Inflammatory macrophage treated with lipopolysaccharide for 4 hours (primary cell): ENCODE measurements around the gene CLEC3B.

Experiments
- DNase-seq: peaks from one replicate; pipeline ENCODE4 v3.0.0-alpha.2; 2020

CLEC3B gene

DNA sequence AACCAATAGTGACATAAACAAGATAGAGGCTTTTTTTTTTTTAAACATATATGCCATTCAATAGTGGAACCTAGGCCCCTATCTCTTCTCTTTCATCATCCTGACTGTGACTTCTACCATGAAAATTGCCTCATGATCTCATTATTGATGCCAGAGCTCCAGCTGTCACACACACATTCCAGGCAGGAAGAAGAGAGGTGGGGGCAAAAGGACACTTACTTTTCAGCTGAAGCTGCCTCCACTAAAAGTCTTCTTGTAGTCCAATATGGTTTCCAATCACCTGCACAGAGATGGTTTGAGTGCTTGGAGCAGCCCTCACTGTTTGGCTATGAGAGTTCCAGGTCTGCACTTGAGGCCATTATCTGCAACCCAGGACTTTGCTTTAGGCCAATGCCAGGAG lies 45.0 kb downstream of the CLEC3B start:
- no peak for DNase-seq

DNA sequence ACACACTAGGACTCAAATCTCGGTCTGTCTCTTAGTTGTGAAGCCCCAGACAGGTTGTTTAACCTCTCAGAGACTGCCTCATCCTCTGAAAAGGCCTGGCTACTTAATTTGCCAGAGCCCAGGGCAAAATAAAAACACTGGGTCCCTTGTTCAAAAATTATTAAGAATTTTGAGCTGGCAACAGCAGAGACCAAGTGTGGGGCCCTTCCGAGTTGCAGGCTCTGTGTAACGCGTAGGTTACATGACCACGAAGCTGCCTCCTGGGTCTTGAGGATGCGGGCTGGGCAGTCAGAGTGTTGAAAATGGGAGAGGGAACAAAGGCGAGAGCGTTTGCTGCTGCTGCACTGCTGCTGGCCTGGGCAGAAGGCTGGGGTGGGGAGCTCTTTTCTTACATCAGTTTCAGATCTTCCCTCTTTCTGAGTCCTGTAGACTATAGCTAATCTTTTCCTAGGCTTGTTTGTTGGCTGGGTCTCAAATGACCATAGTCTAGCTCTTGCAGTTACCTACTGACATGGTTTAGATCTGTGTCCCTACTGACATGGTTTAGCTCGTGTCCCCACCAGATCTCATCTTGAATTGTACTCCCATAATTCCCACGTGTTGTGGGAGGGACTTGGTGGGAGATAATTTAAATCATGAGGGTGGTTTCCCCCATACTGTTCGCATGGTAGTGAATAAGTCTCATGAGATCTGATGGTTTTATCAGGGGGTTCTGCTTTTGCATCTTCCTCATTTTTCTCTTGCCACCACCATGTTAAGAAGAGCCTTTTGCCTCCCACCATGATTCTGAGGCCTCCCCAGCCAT lies 49.9 kb downstream of the CLEC3B start:
- peak; percentile 86 for DNase-seq

DNA sequence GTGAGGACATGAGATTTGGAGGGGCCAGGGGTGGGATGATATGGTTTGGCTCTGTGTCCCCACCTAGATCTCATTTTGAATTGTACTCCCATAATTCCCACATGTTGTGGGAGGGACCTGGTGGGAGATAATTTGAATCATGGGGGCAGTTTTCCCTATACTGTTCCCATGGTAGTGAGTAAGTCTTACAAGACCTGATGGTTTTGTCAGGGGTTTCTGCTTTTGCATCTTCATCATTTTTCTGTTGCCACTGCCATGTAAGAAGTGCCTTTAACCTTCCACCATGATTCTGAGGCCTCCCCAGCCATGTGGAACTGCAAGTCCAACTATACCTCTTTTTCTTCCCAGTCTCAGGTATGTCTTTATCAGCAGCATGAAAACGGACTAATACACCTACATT lies 52.2 kb downstream of the CLEC3B start:
- peak; percentile 54 for DNase-seq

DNA sequence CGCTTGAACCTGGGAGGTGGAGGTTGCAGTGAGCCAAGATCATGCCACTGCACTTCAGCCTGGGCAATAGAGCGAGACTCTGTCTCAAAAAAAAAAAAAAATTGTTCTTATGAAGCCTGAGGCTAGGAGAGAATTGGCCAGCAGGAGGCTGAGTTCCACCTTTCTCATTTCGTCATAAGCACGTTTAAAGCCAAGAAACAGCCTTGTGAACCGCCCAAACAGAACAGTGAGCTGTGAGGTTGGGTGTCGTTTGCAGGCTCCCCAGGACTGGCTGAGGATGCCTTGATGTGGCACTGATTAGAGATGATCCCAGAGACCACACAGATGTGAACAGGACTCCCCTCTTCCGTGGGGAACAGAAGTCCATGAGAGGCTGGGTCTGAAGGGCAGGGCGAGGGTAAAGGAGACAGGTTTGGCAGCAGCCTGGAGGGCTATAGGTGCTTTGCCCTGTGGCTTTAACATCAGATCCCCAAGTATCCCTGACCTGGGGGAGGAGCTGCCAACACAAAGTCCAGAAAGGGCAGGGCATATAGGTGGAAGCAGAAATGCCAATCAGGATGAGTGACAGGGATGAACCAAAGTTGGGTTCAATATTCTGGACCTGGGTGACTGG lies 52.9 kb downstream of the CLEC3B start:
- no peak for DNase-seq

DNA sequence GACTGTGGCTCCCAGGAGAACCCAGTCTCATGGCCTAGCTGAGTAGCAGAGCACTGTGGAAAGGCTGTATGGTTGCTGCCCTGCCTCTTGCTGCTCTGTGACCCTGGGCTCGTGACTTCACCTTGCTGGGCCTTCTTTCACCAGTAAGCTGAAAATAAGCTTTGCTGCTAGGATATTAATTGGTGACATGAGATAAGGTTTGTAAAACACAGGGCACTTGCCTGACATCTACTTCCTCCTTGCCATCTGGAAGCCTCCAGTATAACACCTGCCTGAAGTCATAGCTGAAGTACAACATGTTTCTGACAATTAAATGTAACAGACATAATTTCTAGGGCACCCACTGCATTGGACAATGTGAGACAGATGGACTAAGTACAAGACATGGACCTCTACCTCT lies 53.6 kb downstream of the CLEC3B start:
- DNase-seq = no peak

DNA sequence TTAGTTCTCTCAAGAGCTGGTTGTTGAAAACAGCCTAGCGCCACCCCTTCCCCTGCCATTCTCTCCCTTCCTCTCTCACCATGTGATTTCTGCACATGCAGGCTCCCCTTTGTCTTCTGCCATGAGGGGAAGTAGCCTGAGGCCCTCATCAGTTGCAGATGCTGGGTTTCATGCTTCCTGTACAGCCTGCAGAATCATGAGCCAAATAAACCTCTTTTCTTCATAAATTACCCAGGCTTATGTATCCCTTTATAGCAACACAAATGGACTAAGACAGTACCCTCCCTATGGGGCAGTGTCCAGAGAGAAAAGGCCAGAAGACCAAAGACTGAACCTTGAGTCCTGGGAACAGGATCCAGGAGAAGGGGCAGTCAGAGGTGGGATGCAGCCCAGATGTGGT lies 54.7 kb downstream of the CLEC3B start:
- no peak for DNase-seq

DNA sequence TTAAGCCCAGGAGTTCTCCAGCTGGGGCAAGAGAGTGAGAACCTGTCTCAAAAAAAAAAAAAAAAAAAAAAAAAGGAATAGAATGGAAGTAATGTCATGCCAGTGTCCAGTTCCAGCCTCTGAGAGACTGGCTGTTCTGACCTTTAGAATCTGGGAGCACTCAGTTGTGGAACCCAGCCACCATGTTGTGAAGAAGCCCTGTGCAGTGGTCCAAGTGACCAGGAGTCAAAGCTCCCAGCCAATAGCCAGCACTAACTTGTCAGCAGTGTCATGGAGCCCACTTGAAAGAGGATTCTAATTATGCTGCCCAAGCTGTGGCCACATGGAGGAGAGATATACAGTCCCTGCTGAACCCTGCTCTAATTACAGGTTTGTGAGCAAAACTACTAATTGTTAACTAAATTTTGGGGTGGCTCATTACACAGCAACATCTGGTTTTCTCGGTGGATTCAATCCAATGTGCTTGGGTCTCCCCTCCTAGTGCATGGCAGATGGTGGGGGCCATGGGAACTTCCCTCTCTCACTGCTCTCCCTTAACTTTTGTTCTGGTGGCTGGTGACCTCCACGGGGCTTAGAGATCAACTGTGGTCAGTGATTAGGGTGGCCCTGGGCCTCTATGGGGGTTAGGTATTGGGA lies 55.5 kb downstream of the CLEC3B start:
- DNase-seq = no peak

DNA sequence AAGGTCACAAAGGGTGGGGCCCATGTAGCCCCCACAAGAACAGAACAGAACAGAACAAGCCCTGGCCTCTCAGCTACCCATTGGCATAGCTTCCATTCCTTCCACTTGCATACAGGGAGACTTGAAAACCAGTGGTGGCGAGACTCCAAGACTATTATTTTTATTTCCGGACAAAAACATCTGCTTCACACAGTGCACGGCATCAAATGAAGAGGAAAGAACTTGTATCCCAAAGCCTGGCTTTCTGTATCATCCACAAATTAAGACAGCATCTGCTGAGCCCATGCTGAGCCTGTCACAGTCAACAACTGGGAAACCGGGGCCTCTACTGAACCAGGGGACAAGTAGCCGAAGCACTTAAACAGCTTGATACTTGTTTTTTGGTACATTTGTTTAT lies 56.0 kb downstream of the CLEC3B start:
- DNase-seq = no peak

DNA sequence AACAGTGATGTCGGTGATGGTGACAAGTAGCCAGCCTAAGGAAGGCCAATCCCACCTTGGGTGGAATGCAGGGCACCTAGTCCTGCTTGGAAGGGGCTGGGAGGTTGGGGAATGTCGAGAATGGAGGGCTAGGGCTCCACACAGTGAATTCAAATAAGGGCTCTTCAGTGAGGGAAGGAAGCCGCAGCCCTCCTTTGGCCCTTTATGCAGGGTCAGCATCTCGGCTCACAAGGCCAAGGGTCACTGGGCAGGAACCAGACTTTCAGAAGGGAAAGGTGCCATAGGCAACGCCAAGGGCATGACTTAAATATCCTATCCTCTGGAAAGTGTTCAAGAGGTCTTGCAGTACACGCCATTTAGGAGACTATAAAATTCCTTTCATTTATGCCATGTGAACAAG lies 56.9 kb downstream of the CLEC3B start:
- no peak for DNase-seq

DNA sequence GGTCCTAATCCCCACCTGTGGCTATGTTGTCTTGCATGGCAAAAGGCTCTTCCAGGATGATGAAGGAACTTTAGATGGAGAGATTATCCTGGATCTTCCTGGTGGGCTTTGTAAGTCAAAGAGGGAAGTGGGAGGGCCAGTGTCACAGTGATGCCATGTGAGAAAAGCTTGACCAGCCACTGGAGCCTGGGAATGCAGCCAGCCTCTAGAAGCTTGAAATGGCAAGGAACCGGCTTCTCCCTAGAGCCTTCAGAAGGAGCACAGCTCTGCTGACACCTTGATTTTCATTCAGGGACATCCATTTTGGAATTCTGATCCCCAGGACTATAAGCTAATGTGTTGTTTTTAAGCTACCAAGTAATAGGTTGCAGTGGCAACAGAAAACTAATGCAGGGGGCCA lies 58.3 kb downstream of the CLEC3B start:
- no peak for DNase-seq

DNA sequence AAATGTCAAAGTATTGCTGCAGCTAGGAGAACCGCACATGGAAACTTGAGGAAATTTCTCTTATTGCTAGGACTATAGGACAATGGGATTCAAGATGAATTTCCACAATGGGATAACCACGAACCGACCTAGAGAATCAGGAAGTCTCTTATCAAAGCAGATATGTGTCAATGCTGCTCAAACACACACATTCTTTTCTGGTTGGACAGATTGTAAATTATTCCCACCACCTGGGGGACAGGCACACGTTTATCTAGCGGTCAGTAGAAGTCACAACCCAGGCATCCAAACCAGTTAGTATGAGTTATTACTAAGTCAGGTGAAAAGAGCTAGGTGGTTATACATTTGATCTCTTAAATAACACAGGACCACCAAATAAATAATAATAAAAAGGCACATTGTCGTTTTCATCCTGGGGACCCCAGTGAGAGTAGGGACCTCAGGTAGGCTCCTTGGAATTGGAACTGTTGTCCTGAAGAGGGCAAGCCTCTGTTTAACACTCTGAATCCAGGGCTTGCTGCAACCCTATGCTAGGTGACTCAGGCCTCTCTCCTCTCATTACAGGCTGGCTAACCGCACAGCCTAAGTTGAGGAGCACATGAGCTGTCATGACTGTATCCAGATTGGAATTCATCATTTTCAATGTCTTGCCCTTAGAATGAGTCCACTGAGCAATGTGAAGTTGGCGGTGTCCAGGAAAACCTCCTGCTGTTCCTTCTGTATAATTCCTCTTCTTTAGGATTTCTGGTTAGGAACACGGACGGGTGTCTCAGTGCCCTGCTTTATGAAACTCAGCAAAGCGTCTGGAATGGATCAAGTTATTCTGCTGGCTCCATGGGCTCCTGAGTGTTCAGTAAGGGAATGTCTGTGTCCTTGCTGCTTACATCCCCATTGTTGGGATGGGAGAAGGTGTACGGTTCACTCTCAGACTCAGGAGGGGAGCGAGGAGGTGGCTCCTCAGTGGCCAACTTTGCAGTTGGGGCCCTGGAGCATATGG lies 59.0 kb downstream of the CLEC3B start:
- no peak for DNase-seq
